ENCODE results near the gene TCEAL1.

Gene TCEAL1

DNA sequence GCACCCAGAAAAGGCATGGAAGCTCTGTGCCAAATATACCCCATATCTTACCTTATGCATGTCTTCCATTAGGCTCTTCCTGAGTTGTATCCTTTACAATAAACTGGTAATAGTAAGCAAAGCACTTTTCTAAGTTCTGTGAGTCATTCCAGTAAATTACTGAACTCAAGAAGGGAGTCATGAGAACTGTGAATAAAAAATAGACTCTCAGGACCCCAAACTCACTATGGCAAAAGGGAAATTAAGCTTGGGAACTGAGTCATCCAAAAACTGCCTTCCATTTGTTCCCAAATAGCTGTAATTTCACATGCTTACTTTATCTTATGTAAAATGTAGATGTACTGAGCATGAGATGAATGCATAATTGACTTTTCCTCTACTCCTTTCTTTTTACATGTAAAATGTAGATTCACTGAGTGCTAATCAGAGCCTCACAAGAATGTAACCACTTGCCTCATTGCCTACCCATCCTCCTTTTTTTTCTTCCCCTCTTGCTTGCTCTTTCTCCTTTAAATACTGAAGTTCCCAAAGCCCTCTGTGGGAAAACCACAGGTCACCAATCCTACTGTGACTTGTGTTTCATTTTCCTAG is 12.9 kb upstream of the TCEAL1 start:
- H4K20me1 ChIP-seq (ENCODE audit: insufficient read depth, low read length), result no peaks in the 10 kb centered on the region
- H3K36me3 ChIP-seq (replicated peaks; ENCODE audit: low read depth, low read length), result no peaks in the 10 kb centered on the region
- H3K79me2 ChIP-seq (ENCODE audit: low read length), result no peaks in the 10 kb centered on the region
- H3K27me3 ChIP-seq (ENCODE audit: low read depth, low read length), result no peaks in the 10 kb centered on the region
- no peak overlapping the region for H3K9ac ChIP-seq (ENCODE audit: low read length)
- H3K27ac ChIP-seq (ENCODE audit: low read length), result no peak overlapping the region
- TF ChIP-seq, protein P1, sequence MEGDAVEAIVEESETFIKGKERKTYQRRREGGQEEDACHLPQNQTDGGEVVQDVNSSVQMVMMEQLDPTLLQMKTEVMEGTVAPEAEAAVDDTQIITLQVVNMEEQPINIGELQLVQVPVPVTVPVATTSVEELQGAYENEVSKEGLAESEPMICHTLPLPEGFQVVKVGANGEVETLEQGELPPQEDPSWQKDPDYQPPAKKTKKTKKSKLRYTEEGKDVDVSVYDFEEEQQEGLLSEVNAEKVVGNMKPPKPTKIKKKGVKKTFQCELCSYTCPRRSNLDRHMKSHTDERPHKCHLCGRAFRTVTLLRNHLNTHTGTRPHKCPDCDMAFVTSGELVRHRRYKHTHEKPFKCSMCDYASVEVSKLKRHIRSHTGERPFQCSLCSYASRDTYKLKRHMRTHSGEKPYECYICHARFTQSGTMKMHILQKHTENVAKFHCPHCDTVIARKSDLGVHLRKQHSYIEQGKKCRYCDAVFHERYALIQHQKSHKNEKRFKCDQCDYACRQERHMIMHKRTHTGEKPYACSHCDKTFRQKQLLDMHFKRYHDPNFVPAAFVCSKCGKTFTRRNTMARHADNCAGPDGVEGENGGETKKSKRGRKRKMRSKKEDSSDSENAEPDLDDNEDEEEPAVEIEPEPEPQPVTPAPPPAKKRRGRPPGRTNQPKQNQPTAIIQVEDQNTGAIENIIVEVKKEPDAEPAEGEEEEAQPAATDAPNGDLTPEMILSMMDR (IDR thresholded peaks at IDR 0.05; ENCODE audit: low read depth, low read length), result no peak
- TF ChIP-seq EZH2phosphoT487 (IDR thresholded peaks at IDR 0.05; ENCODE audit: low read depth), result no peak
- H3K4me2 ChIP-seq (ENCODE audit: low read length), result no peak overlapping the region
- no peaks in the 10 kb centered on the region for H3K9me3 ChIP-seq (ENCODE audit: insufficient read depth, low read length)
- H3K4me3 ChIP-seq (ENCODE audit: low read length), result no peak overlapping the region
- H2AFZ ChIP-seq (ENCODE audit: low read depth, low read length), result no peak overlapping the region
- no peaks in the 10 kb centered on the region for H3K4me1 ChIP-seq (ENCODE audit: low read length)

DNA sequence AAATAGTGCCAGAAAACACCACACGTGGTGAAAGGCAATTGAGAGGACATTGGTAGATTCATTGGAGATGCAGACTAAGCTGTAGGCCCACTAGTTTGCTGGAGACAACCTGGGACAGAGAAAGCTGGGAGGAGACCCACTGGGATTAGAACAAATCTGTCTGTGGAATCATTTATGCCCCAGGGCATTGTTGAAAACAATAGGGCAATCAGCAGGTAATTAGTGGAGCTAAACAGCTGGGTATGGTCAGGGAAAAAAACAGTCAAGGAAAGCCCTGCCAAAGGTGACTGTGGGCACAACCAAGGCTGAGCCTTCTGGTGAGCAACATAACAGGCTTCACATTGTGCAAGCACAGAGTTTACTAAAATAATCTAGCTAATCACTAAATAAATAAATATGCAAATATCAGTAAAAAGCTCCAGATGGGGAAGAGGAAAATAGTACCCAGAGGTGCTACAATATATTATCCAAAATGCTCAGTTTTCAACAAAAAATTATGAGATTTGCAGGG is 12.0 kb upstream of the TCEAL1 start:
- Histone ChIP-seq H3K27ac (ENCODE audit: low read length) (no peak overlapping the region), H3K4me2 (ENCODE audit: low read length) (no peak overlapping the region), H3K4me3 (ENCODE audit: low read length) (no peak overlapping the region), H3K27me3 (ENCODE audit: low read depth, low read length) (no peaks in the 10 kb centered on the region), H3K9me3 (ENCODE audit: insufficient read depth, low read length) (no peaks in the 10 kb centered on the region), H3K79me2 (ENCODE audit: low read length) (no peaks in the 10 kb centered on the region), H3K36me3 (replicated peaks; ENCODE audit: low read depth, low read length) (no peaks in the 10 kb centered on the region), H3K4me1 (ENCODE audit: low read length) (no peaks in the 10 kb centered on the region), H4K20me1 (ENCODE audit: insufficient read depth, low read length) (no peaks in the 10 kb centered on the region), H2AFZ (ENCODE audit: low read depth, low read length) (no peak overlapping the region), H3K9ac (ENCODE audit: low read length) (no peak overlapping the region)
- no peak for TF ChIP-seq EZH2phosphoT487 (IDR thresholded peaks at IDR 0.05; ENCODE audit: low read depth)
- TF ChIP-seq, protein P1 (IDR thresholded peaks at IDR 0.05; ENCODE audit: low read depth, low read length), result no peak

DNA sequence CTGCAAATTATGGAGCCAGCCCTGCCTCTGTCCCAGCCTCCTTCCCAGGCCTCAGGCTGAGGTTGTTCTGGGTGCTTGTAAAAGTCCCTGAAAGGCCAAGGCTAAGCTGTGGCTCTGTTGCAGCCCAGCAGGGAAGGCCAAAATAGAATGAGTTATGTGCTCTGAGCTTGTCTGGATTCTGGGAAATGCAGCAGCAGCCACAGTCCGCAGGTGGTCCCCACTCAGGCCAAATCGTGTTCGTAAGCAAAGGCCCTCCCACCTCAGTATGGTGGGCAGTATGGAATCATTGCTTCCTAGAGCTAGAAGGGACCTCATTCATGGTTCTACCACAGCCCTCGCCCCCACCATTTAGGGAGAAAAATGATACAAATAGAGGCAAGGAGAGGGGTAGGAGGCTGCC is 4.7 kb upstream of the TCEAL1 start:
- Histone ChIP-seq H3K4me3 (ENCODE audit: low read length) (no peak overlapping the region), H2AFZ (ENCODE audit: low read depth, low read length) (no peak overlapping the region), H3K9me3 (ENCODE audit: insufficient read depth, low read length) (no peaks in the 10 kb centered on the region), H3K27ac (ENCODE audit: low read length) (no peak overlapping the region), H3K4me1 (ENCODE audit: low read length) (peaks cover 3% of the 10 kb centered on the region; the same call in 1 of the 2 replicates), H3K9ac (ENCODE audit: low read length) (no peak overlapping the region), H4K20me1 (ENCODE audit: insufficient read depth, low read length) (no peaks in the 10 kb centered on the region), H3K27me3 (ENCODE audit: low read depth, low read length) (no peaks in the 10 kb centered on the region), H3K36me3 (replicated peaks; ENCODE audit: low read depth, low read length) (no peaks in the 10 kb centered on the region), H3K79me2 (ENCODE audit: low read length) (no peaks in the 10 kb centered on the region), H3K4me2 (ENCODE audit: low read length) (no peak overlapping the region)
- no peak for TF ChIP-seq EZH2phosphoT487 (IDR thresholded peaks at IDR 0.05; ENCODE audit: low read depth)
- TF ChIP-seq, protein P1 (IDR thresholded peaks at IDR 0.05; ENCODE audit: low read depth, low read length), result no peak

GRCh38 chrX:103626855-103627254 is 1.9 kb upstream of the TCEAL1 start:
- peaks cover 3% of the 10 kb centered on the region; the same call in 1 of the 2 replicates for H3K4me1 ChIP-seq (ENCODE audit: low read length)
- H3K27me3 ChIP-seq (ENCODE audit: low read depth, low read length), result no peaks in the 10 kb centered on the region
- H3K9ac ChIP-seq (ENCODE audit: low read length), result no peak overlapping the region
- no peak for TF ChIP-seq EZH2phosphoT487 (IDR thresholded peaks at IDR 0.05; ENCODE audit: low read depth)
- TF ChIP-seq, protein P1 (IDR thresholded peaks at IDR 0.05; ENCODE audit: low read depth, low read length), result no peak
- no peak overlapping the region for H3K27ac ChIP-seq (ENCODE audit: low read length)
- H3K4me2 ChIP-seq (ENCODE audit: low read length), result no peak overlapping the region
- no peaks in the 10 kb centered on the region for H3K79me2 ChIP-seq (ENCODE audit: low read length)
- H3K36me3 ChIP-seq (replicated peaks; ENCODE audit: low read depth, low read length), result no peaks in the 10 kb centered on the region
- H4K20me1 ChIP-seq (ENCODE audit: insufficient read depth, low read length), result no peaks in the 10 kb centered on the region
- no peak overlapping the region for H2AFZ ChIP-seq (ENCODE audit: low read depth, low read length)
- no peak overlapping the region for H3K4me3 ChIP-seq (ENCODE audit: low read length)
- H3K9me3 ChIP-seq (ENCODE audit: insufficient read depth, low read length), result no peaks in the 10 kb centered on the region

Measured in OCI-LY3 (cell line).